Measurements from ENCODE around the gene PRDM8. TPM values are rescaled to one million over a fixed set of nuclear protein-coding genes. Genes with fewer than 3 reads are reported as not detected.

The PRDM8 gene
- total RNA-seq, 1 donor from 2014 or later: 0.28 TPM

DNA sequence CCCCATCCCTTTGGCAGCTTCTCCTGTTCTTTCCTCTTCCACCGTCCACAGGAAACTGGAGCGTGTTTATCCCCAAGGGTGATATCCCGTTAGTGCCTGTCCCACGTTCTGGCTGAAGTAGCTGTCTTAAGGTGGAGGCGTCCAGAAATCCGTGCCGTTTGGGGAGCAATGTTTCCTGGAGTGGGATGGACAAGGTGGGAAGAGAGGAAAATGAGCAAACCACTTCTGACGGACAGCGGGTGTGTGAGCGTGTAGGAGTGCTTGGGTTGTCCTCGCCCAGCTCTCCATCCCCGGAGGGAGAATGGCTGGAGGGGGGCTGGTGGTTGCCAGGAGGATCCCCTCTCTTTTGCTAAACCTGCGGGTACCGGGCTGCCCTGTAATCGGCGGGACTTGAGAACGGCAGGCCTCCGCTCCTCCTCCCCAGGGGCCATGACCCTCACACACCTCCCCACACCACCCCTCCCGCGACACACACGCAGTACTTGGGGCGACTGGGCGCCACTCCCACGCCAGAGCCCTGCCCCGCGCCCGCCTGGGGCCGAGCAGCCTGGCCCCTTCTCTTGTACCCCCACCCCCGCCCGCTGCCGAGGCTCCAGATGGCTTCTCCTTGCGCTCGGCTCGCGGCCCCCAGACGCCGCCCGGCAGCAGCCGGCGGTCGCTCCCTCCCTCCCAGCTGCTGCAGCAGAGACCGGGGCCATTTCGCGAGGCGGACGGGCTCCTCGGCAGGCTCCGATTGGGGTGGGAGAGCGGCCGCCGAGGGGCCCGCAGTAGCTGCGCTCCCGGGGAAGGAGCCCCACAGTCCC, 13.9 kb upstream of the PRDM8 start:
- ATAC-seq: peak; percentile 47
- no peak for DNase-seq (ENCODE audit: low spot score)

DNA sequence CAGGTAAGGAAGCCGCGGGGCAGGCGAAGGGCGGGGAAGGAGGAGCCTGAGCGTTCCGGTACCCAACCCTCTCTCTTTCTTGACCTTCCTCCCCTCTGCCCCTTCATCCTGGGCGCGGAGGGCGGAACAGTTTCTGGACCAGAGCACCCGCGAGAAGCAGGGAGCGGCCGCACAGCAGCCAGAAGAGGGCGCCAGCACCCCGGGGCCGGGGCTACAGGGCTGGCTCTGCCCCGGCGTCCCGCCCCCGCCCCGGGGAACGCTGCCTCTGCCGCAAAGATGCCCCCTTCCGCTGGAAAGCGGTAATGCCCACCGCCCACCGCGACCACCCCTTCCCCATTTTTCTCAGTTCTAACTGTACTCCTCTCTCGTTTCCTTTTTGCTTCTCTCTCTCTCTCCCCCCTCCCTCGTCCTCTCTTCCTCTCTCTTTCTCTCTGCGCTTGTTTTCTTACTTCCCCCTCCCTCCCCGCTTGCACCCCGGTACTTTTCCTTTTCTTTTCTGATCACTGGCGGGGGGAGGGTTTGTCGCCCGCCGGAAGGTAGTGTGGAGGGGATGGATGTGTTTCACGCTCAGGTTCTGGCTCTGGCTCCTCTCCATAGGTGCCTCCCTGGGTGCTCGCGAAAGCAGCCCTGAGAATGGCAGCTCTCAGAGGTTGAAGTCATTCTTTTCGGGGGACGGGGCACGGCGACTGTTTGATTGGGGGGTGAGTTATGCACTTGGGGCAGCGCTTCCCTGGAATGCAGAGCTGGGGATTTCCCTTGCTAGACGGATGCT, 13.1 kb upstream of the PRDM8 start:
- peak; percentile 69 for DNase-seq (ENCODE audit: low spot score)
- ATAC-seq: peak; percentile 93

GRCh38 chr4:80184825-80185756, 12.2 kb upstream of the PRDM8 start:
- DNase-seq (ENCODE audit: low spot score) (no peak), ATAC-seq (no peak)

DNA sequence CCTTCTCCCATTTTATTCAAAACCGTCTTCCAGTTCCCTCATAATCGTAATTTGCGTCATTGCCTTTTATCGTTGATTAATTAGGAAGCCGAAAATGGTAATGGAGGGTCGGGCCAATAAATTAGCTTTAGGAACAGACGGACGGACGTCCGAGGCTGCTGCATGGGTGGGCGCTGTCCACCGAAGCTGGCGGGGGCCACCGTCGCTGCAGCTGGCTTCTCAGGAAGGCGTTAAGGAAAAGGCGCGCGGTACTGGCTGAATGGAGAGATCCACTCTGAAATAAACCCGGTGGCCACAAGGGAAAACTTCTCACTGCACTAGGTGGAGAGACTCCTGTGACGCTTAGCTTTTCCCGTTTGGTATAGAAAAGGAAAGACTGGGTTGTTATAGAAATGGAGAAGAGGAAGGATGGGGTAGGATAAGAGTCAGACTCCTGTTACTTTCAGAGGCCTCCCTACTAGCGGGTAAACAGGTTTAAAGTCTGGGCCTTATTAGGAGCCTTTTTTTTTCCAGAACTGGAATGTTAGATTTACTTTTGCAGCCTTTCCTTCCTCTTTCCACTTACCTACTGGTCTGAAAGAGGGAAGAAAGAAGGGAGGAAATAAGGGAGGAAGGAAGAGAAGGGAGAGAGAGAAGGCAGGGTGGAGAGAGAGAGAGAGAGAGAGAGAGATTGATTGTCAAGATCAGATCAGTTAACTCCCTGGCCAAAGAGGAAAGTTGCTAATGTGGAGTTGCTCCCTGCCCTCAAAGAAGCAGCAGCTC, 11.3 kb upstream of the PRDM8 start:
- DNase-seq (ENCODE audit: low spot score): no peak
- no peak for ATAC-seq

- DNase-seq (ENCODE audit: low spot score) (no peak), ATAC-seq (no peak)
Measured at GRCh38 chr4:80186676-80187075, 10.6 kb upstream of the PRDM8 start.

DNA sequence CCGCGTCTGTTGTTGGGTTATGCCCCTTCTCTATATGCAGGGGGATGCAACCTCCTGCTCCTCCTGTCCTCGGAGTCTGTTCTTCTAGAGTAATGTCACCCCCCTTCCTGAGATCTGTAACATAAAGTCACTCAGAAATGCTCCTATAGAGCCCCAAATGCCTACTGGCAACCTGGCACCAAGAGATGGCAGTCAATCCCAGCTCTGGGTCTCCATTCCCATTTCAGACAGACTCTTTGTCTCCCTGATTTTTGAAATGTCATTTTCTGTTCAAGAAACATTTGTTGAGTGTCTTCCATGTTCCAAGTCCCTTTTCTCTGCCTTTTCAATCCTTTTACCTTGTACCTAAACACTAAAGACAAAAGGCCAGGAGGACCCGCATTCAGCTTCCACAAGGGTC, 9.6 kb upstream of the PRDM8 start:
- no peak for ATAC-seq

DNA sequence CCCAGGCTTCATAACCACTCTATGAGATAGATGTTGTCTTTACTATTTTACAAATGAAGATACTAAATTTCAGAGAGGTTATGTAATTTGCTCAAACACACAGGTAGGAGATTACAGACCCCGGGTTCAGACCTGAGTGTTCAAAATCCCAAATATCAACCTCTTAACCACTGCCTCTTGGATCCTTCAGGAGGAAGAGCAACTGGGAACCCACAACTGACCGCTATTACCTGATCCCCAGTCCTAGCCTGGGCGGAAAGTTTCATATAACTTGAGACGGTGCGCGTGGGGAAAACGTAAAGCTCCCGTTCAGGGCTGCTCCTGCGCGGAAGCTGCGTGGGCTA, 8.9 kb upstream of the PRDM8 start:
- ATAC-seq (no peak), DNase-seq (ENCODE audit: low spot score) (no peak)

More for the DNA sequence above, 9.6 kb upstream of the PRDM8 start:
- DNase-seq (ENCODE audit: low spot score): no peak

- no peak for ATAC-seq
- no peak for DNase-seq (ENCODE audit: low spot score)
Measured at GRCh38 chr4:80188801-80189458, 8.4 kb upstream of the PRDM8 start.

DNA sequence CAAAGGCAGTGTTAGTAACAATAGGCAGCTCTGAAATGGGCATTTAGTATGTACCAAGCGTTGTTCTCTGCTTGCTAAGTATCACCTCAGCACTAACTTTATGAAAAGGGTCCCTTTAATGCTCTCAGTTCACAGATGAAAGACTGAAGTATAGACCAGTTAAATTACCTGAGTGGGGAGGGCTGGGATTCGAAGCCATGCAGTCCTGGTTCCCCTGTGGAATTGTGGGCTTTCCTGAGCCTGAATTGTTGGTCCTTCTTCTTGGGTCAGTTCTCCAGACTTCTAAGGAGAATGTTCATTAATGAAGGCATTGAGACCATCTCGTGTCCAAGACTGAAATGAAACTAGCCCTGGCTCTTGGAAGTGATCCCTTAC, 7.7 kb upstream of the PRDM8 start:
- ATAC-seq (no peak), DNase-seq (ENCODE audit: low spot score) (no peak)

DNA sequence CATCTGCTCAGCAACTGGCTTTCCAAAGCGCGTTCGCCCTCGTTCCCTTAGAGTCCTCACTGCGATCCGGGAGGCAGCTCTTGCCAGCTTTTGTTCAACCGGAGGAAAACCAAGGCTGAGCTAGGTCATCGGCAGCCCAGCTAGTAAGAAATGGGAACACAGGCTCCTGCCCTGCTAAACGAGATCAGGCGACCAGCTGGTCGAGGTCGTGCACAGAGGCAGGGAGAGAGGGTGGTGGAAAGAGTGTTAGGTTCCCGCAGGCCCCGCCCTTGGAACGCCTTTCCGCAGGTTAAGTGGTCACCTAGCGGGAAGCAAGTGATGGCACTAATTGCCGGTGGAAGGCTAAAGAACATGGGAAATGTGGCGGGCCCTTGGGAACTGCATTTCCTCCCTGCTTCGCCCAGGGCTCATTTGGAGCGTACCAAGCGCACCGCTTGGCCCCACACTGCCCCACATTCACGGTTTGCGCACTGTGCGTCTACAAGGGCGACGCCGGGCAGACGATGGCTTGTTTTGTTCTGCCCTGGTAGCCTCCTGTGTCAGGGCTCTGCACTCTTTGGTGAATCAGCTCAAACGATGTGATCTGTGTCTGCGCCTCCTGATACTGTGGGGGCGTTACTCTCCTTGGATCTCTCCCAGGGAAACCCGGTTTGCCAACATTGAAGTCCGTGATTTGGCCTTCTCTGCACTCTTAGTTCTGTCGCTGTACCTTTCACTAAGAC, 7.2 kb upstream of the PRDM8 start:
- no peak for DNase-seq (ENCODE audit: low spot score)
- no peak for ATAC-seq

GRCh38 chr4:80192252-80192866, 4.9 kb upstream of the PRDM8 start:
- ATAC-seq (no peak), DNase-seq (ENCODE audit: low spot score) (no peak)

DNA sequence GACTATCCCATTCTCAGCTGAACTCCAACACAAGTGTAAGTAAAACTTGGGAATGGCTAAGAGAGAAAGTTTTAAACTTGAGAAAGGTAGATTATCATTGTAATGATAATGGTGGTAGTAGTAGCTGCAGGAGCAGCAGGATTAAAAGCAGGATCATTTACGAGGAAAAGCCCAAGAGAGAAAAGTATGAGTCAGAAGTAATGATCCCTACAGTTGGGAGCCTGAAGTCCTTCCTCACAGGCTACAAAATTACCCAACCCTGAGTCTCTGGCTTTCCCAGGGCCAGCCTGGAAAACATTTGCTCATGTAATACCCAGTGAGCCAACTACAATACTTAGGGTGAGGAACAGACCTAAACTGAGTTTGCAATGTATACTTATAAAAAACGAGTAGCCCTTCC, 4.4 kb upstream of the PRDM8 start:
- DNase-seq (ENCODE audit: low spot score) (no peak), ATAC-seq (no peak)

GRCh38 chr4:80195441-80196140, 1.7 kb upstream of the PRDM8 start:
- no peak for ATAC-seq

DNA sequence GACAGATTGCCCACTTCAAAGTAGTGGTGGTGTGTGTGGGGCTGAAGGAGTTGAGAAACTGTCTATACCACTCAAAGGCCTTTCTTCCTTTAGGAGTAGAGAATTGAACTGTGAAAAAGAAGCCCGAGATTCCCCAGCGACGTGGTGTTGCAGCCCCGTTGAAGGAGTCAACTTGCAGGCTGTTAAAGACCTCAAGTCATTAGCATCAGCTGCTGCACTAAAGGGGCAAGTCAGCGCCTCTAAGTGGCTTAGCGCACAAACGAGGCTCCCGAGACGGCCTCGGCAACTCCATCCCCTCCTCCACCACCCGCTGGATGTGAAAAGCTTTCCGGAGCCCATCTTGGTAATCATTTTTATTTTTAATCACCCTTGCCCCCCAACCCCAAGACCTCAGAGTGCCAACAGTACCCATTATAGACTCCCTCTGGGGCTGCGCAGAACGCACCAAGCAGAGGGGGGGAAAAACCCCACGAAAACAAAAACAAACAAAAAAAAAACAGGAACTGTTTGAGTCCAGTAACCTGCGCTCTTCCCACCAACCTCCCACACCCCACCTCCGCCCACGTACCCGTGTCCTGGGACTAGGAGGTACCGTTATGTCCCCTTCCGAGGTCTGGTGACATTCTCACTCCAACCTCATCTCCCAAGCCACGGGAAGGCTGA, 913 bp upstream of the PRDM8 start:
- ATAC-seq (no peak), DNase-seq (ENCODE audit: low spot score) (no peak)

More at GRCh38 chr4:80195441-80196140, 1.7 kb upstream of the PRDM8 start:
- DNase-seq (ENCODE audit: low spot score): no peak

DNA sequence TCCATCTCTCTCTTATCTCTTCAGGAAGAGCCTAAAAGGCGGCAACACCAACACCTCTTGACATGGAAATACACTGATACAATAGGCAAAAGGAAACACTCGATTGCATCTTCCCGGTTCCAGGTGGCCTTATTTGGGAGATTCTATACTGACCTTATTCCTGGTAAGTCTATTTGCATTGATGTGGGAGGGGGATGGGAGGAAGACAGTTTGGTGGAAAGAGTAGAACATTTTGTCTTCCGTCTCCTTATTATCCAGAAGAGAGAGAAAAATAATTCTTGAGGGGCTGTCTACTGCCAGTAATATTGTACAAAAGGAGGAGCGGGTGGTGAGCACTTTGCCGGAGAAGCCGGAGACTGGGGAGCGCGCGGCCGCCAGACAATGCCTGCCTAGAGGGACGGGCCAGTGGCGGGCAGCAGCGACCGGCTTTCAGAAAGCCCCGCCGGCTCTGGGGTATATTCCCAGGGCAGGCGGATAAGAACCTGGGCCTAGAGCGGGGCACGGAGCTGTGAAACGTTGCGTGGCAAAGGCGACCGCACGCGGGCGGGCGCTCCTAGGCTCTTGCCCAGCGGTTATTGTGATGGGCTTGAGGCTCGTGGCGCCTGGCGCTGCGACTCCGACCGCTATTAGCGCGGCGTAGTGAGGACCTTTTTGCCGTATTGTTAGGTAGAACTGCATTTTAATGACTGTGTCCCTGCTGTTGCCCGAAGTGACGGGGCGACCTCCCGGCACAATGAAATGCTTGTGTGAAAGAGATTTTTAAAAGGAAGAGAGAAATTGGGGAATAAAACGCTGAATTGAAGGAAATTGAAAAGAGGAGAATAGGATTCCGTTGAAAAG, 518 bp downstream of the PRDM8 start:
- no peak for DNase-seq (ENCODE audit: low spot score)
- ATAC-seq: no peak

- ATAC-seq (no peak), DNase-seq (ENCODE audit: low spot score) (no peak)
Measured at GRCh38 chr4:80198441-80198837, 1.1 kb downstream of the PRDM8 start.

DNA sequence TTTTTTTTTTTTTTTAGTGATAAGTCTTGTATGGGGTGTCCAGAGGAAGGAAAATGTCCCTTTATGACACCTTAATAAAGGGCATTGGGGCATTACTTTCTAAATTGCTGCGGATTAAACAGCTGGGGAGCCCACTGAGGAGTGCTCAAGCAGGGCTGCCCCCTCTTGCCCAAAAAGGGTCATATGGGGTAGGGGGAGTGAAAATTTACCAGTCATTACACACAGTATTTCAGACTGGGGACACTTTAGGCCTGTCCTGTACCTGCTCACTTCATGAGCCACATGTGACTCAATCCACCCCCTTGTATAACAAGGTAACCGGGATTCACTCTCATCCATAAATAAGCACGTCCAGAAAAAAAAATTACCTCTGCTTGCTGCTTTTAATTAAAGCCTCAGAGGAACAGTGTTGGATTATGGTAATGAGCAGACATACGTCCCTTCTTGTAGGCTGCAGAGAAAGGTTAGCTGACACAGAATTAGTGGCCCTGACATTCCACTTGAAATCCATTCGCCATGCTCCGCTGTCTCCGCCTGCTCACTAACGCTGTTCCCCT, 1.8 kb downstream of the PRDM8 start:
- no peak for DNase-seq (ENCODE audit: low spot score)
- no peak for ATAC-seq
